Gastroesophageal sphincter (tissue), 3 donors: ENCODE results near the gene RAB6A.

Source experiments
- EP300 ChIP-seq: sonication (generic); formaldehyde crosslinking; IDR thresholded peaks from one replicate; pipeline ENCODE4 v1.6.1; 2017; ENCODE audit warnings: antibody characterized with exemption, mild to moderate bottlenecking
- POLR2A ChIP-seq, 2 donors: fragments of 450-650 bp; IDR thresholded peaks; one replicate each; pipeline ENCODE4 v1.6.1; 2017; ENCODE audit warnings: antibody characterized with exemption in 2 of 2, mild to moderate bottlenecking in 2 of 2, moderate library complexity in 1 of 2
- POLR2AphosphoS5 ChIP-seq: sonication (generic); formaldehyde crosslinking; IDR thresholded peaks from one replicate; pipeline ENCODE4 v1.6.1; 2017; ENCODE audit warnings: antibody characterized with exemption
- TF ChIP-seq, protein P1 (sequence below), 4 experiments: fragments of 200-600 bp in 2 of 4; fragments of 450-650 bp in 2 of 4; sonication (generic) in 1 of 4; IDR thresholded peaks; one replicate each; pipeline ENCODE4 v1.5.1; 2017 to 2019; ENCODE audit warnings: antibody characterized with exemption in 4 of 4, mild to moderate bottlenecking in 2 of 4, moderate library complexity in 2 of 4

DNA sequence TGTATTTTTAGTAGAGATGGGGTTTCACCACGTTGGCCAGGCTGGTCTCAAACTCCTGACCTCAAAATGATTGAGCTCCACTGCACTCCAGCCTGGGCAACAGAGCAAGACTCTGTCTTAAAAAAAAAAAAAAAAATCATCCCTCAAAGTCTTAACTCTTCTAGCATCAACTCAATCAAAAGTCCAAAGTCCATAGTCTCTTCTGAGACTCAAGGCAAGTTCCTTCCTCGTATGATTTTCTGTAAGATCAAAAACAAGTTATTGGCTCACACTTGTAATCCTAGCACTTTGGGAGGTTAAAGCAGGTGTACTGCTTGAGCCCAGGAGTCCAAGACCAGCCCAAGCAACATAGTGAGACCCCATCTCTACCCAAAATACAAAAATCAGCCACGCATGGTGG lies 90.1 kb downstream of the RAB6A start:
- TF ChIP-seq, protein P1, sequence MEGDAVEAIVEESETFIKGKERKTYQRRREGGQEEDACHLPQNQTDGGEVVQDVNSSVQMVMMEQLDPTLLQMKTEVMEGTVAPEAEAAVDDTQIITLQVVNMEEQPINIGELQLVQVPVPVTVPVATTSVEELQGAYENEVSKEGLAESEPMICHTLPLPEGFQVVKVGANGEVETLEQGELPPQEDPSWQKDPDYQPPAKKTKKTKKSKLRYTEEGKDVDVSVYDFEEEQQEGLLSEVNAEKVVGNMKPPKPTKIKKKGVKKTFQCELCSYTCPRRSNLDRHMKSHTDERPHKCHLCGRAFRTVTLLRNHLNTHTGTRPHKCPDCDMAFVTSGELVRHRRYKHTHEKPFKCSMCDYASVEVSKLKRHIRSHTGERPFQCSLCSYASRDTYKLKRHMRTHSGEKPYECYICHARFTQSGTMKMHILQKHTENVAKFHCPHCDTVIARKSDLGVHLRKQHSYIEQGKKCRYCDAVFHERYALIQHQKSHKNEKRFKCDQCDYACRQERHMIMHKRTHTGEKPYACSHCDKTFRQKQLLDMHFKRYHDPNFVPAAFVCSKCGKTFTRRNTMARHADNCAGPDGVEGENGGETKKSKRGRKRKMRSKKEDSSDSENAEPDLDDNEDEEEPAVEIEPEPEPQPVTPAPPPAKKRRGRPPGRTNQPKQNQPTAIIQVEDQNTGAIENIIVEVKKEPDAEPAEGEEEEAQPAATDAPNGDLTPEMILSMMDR (IDR thresholded peaks at IDR 0.05): no peak
- no peak for TF ChIP-seq POLR2AphosphoS5
- no peak for TF ChIP-seq POLR2A (IDR thresholded peaks at IDR 0.05)
- no peak for TF ChIP-seq EP300
